ENCODE measurements around the gene BMP7. TPM values are rescaled to one million over a fixed set of nuclear protein-coding genes. Genes with fewer than 3 reads are reported as not detected.

The BMP7 gene
- total RNA-seq, 2 experiments from 2014 or later: 2.2 to 94.2 TPM

- ChIA-PET POLR2A (no interaction called here), CTCF (ENCODE audit: unreplicated experiment) (interaction anchor here (0.5 kb wide), 1 partner anchor 37 kb away, joined by 3 read pairs; no protein-coding TSS in a partner anchor)
- no peaks in the 10 kb centered on the region for H3K36me3 ChIP-seq (ENCODE audit: insufficient read depth, low read length)
- no peaks in the 10 kb centered on the region for H3K4me1 ChIP-seq (ENCODE audit: insufficient read depth, low read length, poor library complexity, severe bottlenecking)
- H3K9me3 ChIP-seq (ENCODE audit: low read length): no peaks in the 10 kb centered on the region
- H3K9me2 ChIP-seq (ENCODE audit: insufficient read depth, low read length): no peaks in the 10 kb centered on the region
- H4K20me1 ChIP-seq (ENCODE audit: insufficient read depth, low read length): no peaks in the 10 kb centered on the region
- no peak overlapping the region for H3K4me2 ChIP-seq (ENCODE audit: low read length)
- no peak overlapping the region for H3K27ac ChIP-seq (ENCODE audit: low read depth, low read length, poor library complexity, severe bottlenecking)
- no TSS peak for BruUV-seq (replicated peaks)
- H2AFZ ChIP-seq (ENCODE audit: low read length): no peak overlapping the region
- no peak for DNase-seq (ENCODE audit: low spot score)
- H3K79me2 ChIP-seq (ENCODE audit: insufficient read depth, low read depth, low read length): no peaks in the 10 kb centered on the region
- no peak overlapping the region for H3K4me3 ChIP-seq (ENCODE audit: low read depth, low read length, poor library complexity, severe bottlenecking)
- TF ChIP-seq CTCF (conservative IDR thresholded peaks at IDR 0.05; ENCODE audit: low read length): no peak
- intact Hi-C loops (cut with micrococcal nuclease; ENCODE audit: unreplicated experiment): no loop called here
Observed at GRCh38 chr20:57161478-57162361, 104.7 kb downstream of the BMP7 start.

- Histone ChIP-seq H3K4me3 (ENCODE audit: low read depth, low read length, poor library complexity, severe bottlenecking) (no peak overlapping the region), H3K79me2 (ENCODE audit: insufficient read depth, low read depth, low read length) (no peaks in the 10 kb centered on the region), H4K20me1 (ENCODE audit: insufficient read depth, low read length) (no peaks in the 10 kb centered on the region), H3K4me1 (ENCODE audit: insufficient read depth, low read length, poor library complexity, severe bottlenecking) (no peaks in the 10 kb centered on the region), H3K9me3 (ENCODE audit: low read length) (no peaks in the 10 kb centered on the region), H3K4me2 (ENCODE audit: low read length) (no peak overlapping the region), H2AFZ (ENCODE audit: low read length) (no peak overlapping the region), H3K27ac (ENCODE audit: low read depth, low read length, poor library complexity, severe bottlenecking) (no peak overlapping the region), H3K36me3 (ENCODE audit: insufficient read depth, low read length) (no peaks in the 10 kb centered on the region), H3K9me2 (ENCODE audit: insufficient read depth, low read length) (no peaks in the 10 kb centered on the region)
- CTCF ChIA-PET (ENCODE audit: unreplicated experiment): no interaction called here
- DNase-seq (ENCODE audit: low spot score): no peak
- intact Hi-C loops (cut with micrococcal nuclease; ENCODE audit: unreplicated experiment): no loop called here
- POLR2A ChIA-PET: no interaction called here
- BruUV-seq (replicated peaks): no TSS peak
- no peak for TF ChIP-seq EZH2phosphoT487 (IDR thresholded peaks at IDR 0.05; ENCODE audit: borderline replicate concordance, low read depth, low read length)
- TF ChIP-seq CTCF (conservative IDR thresholded peaks at IDR 0.05; ENCODE audit: low read length): no peak
Observed at GRCh38 chr20:57160985-57161384, 105.5 kb downstream of the BMP7 start.

GRCh38 chr20:57159945-57160610, 106.4 kb downstream of the BMP7 start:
- H3K27ac ChIP-seq (ENCODE audit: low read depth, low read length, poor library complexity, severe bottlenecking): no peak overlapping the region
- no peaks in the 10 kb centered on the region for H3K9me3 ChIP-seq (ENCODE audit: low read length)
- intact Hi-C loops (cut with micrococcal nuclease; ENCODE audit: unreplicated experiment): no loop called here
- no peak for DNase-seq (ENCODE audit: low spot score)
- H3K36me3 ChIP-seq (ENCODE audit: insufficient read depth, low read length): no peaks in the 10 kb centered on the region
- H3K4me3 ChIP-seq (ENCODE audit: low read depth, low read length, poor library complexity, severe bottlenecking): no peak overlapping the region
- H3K4me2 ChIP-seq (ENCODE audit: low read length): no peak overlapping the region
- no peaks in the 10 kb centered on the region for H4K20me1 ChIP-seq (ENCODE audit: insufficient read depth, low read length)
- no peaks in the 10 kb centered on the region for H3K79me2 ChIP-seq (ENCODE audit: insufficient read depth, low read depth, low read length)
- TF ChIP-seq CTCF (conservative IDR thresholded peaks at IDR 0.05; ENCODE audit: low read length) (no peak), EZH2phosphoT487 (IDR thresholded peaks at IDR 0.05; ENCODE audit: borderline replicate concordance, low read depth, low read length) (no peak)
- no peaks in the 10 kb centered on the region for H3K4me1 ChIP-seq (ENCODE audit: insufficient read depth, low read length, poor library complexity, severe bottlenecking)
- ChIA-PET CTCF (ENCODE audit: unreplicated experiment) (no interaction called here), POLR2A (interaction anchor here (0.5 kb wide), 1 partner anchor 59 kb away, joined by 4 read pairs; no protein-coding TSS in a partner anchor)
- BruUV-seq (replicated peaks): no TSS peak
- no peak overlapping the region for H2AFZ ChIP-seq (ENCODE audit: low read length)
- H3K9me2 ChIP-seq (ENCODE audit: insufficient read depth, low read length): no peaks in the 10 kb centered on the region

All from OCI-LY7 (cell line).